HG03139 (cell line): ENCODE data around the gene ATP6V0E1.
"Not testable (repeated sequence)": the region's sequence is repeated elsewhere in the genome, so short reads cannot be mapped to it uniquely, and the experiment has no call there.

ENCODE experiments used
- ATAC-seq: cut with Tn5 transposase; IDR thresholded peaks from one replicate; pipeline ENCODE4 v1.9.1; 2021; ENCODE audit not compliant: unreplicated experiment

ATP6V0E1 gene

GRCh38 chr5:173069671-173070070, 86.1 kb downstream of the ATP6V0E1 start:
- ATAC-seq = no peak

GRCh38 chr5:173075137-173075843, 91.7 kb downstream of the ATP6V0E1 start:
- ATAC-seq = no peak

GRCh38 chr5:173075970-173076369, 92.4 kb downstream of the ATP6V0E1 start:
- no peak for ATAC-seq

GRCh38 chr5:173076471-173076870, 92.9 kb downstream of the ATP6V0E1 start:
- not testable (repeated sequence) for ATAC-seq

- ATAC-seq = no peak
These were observed 95.3 kb downstream of the ATP6V0E1 start for GRCh38 chr5:173078878-173079277.
